ENCODE data around the gene PRICKLE2.

PRICKLE2 gene

GRCh38 chr3:64130436-64130835 lies 94.8 kb downstream of the PRICKLE2 start:
- H3K9ac ChIP-seq (ENCODE audit: low read length) = no peak overlapping the region
- no peak for TF ChIP-seq EZH2phosphoT487 (IDR thresholded peaks at IDR 0.05; ENCODE audit: low read length)
- TF ChIP-seq CTCF (IDR thresholded peaks at IDR 0.05; ENCODE audit: low read length) = no peak
- no peak for TF ChIP-seq EZH2 (optimal IDR thresholded peaks at IDR 0.05; ENCODE audit: low read depth, low read length)
- no peaks in the 10 kb centered on the region for H3K4me1 ChIP-seq (ENCODE audit: low read length)
- no peaks in the 10 kb centered on the region for H3K9me3 ChIP-seq (replicated peaks; ENCODE audit: insufficient read depth, low read length)
- H4K20me1 ChIP-seq (ENCODE audit: insufficient read depth, low read length) = no peaks in the 10 kb centered on the region
- H3F3A ChIP-seq (ENCODE audit: insufficient read depth, low read length) = no peaks in the 10 kb centered on the region
- no peak overlapping the region for H3K27ac ChIP-seq (ENCODE audit: low read length)
- no peak overlapping the region for H2AFZ ChIP-seq (ENCODE audit: low read length)
- H3K79me2 ChIP-seq (ENCODE audit: low read length) = no peaks in the 10 kb centered on the region
- H3K27me3 ChIP-seq (replicated peaks; ENCODE audit: insufficient read depth, low read length) = no peaks in the 10 kb centered on the region
- H3K9me2 ChIP-seq (replicated peaks; ENCODE audit: insufficient read depth, low read length) = no peaks in the 10 kb centered on the region
- no peaks in the 10 kb centered on the region for H3K36me3 ChIP-seq (replicated peaks; ENCODE audit: insufficient read depth, low read length)
- no peak for DNase-seq
- H3K4me2 ChIP-seq (ENCODE audit: low read depth, low read length) = no peak overlapping the region
- H3K4me3 ChIP-seq (ENCODE audit: low read length) = no peak overlapping the region

GRCh38 chr3:64129581-64129980 lies 95.7 kb downstream of the PRICKLE2 start:
- Histone ChIP-seq H3K4me1 (ENCODE audit: low read length) (no peaks in the 10 kb centered on the region), H3K9ac (ENCODE audit: low read length) (no peak overlapping the region), H4K20me1 (ENCODE audit: insufficient read depth, low read length) (no peaks in the 10 kb centered on the region), H3K4me2 (ENCODE audit: low read depth, low read length) (no peak overlapping the region), H3K79me2 (ENCODE audit: low read length) (no peaks in the 10 kb centered on the region), H3K27me3 (replicated peaks; ENCODE audit: insufficient read depth, low read length) (no peaks in the 10 kb centered on the region), H3K9me2 (replicated peaks; ENCODE audit: insufficient read depth, low read length) (no peaks in the 10 kb centered on the region), H3K36me3 (replicated peaks; ENCODE audit: insufficient read depth, low read length) (no peaks in the 10 kb centered on the region), H3K9me3 (replicated peaks; ENCODE audit: insufficient read depth, low read length) (no peaks in the 10 kb centered on the region), H3F3A (ENCODE audit: insufficient read depth, low read length) (no peaks in the 10 kb centered on the region), H2AFZ (ENCODE audit: low read length) (no peak overlapping the region), H3K4me3 (ENCODE audit: low read length) (no peak overlapping the region), H3K27ac (ENCODE audit: low read length) (no peak overlapping the region)
- TF ChIP-seq CTCF (IDR thresholded peaks at IDR 0.05; ENCODE audit: low read length) = no peak
- TF ChIP-seq EZH2phosphoT487 (IDR thresholded peaks at IDR 0.05; ENCODE audit: low read length) = no peak
- no peak for TF ChIP-seq EZH2 (optimal IDR thresholded peaks at IDR 0.05; ENCODE audit: low read depth, low read length)
- no peak for DNase-seq

GRCh38 chr3:64129106-64129505 lies 96.2 kb downstream of the PRICKLE2 start:
- H4K20me1 ChIP-seq (ENCODE audit: insufficient read depth, low read length) = no peaks in the 10 kb centered on the region
- H3K9me3 ChIP-seq (replicated peaks; ENCODE audit: insufficient read depth, low read length) = no peaks in the 10 kb centered on the region
- no peak overlapping the region for H3K9ac ChIP-seq (ENCODE audit: low read length)
- H3K4me1 ChIP-seq (ENCODE audit: low read length) = no peaks in the 10 kb centered on the region
- H3K27me3 ChIP-seq (replicated peaks; ENCODE audit: insufficient read depth, low read length) = no peaks in the 10 kb centered on the region
- no peaks in the 10 kb centered on the region for H3K9me2 ChIP-seq (replicated peaks; ENCODE audit: insufficient read depth, low read length)
- H3K27ac ChIP-seq (ENCODE audit: low read length) = no peak overlapping the region
- H3K4me2 ChIP-seq (ENCODE audit: low read depth, low read length) = no peak overlapping the region
- no peak for TF ChIP-seq CTCF (IDR thresholded peaks at IDR 0.05; ENCODE audit: low read length)
- TF ChIP-seq EZH2 (optimal IDR thresholded peaks at IDR 0.05; ENCODE audit: low read depth, low read length) = no peak
- TF ChIP-seq EZH2phosphoT487 (IDR thresholded peaks at IDR 0.05; ENCODE audit: low read length) = no peak
- no peak overlapping the region for H3K4me3 ChIP-seq (ENCODE audit: low read length)
- no peaks in the 10 kb centered on the region for H3F3A ChIP-seq (ENCODE audit: insufficient read depth, low read length)
- H3K36me3 ChIP-seq (replicated peaks; ENCODE audit: insufficient read depth, low read length) = no peaks in the 10 kb centered on the region
- no peak for DNase-seq
- H2AFZ ChIP-seq (ENCODE audit: low read length) = no peak overlapping the region
- no peaks in the 10 kb centered on the region for H3K79me2 ChIP-seq (ENCODE audit: low read length)

Data from MM.1S (cell line).